ENCODE data around the gene DNM1. TPM values are rescaled to one million over a fixed set of nuclear protein-coding genes. Genes with fewer than 3 reads are reported as not detected.

The DNM1 gene
- total RNA-seq, 1 donor: 3.6 TPM

DNA sequence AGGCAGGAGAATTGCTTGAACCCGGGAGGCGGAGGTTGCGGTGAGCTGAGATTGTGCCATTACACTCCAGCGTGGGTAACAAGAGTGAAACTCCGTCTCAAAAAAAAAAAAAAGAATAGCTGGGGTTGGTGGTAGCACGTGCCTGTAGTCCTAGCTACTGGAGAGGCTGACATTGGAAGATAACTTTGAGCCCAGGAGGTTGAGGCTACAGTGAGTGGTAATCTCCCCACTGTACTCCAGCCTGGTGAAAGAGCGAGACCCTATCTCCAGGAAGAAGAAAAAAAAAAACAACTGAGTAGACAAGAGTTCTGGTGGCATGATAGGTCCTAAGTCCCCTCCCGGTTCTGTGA lies 46.4 kb downstream of the DNM1 start:
- Histone ChIP-seq H3K36me3 (ENCODE audit: insufficient read depth, low read length) (no peaks in the 10 kb centered on the region), H3K4me3 (ENCODE audit: insufficient read depth, low read length) (no peak overlapping the region), H3K27ac (ENCODE audit: low read depth, low read length) (no peak overlapping the region), H3K9me3 (ENCODE audit: low read depth, low read length) (no peaks in the 10 kb centered on the region), H3K79me2 (ENCODE audit: insufficient read depth, low read length) (no peaks in the 10 kb centered on the region), H4K20me1 (ENCODE audit: insufficient read depth, low read length) (no peaks in the 10 kb centered on the region), H3K4me2 (ENCODE audit: insufficient read depth, low read length) (no peak overlapping the region), H3K4me1 (ENCODE audit: insufficient read depth, low read length) (peaks cover 9% of the 10 kb centered on the region), H3K27me3 (ENCODE audit: insufficient read depth, low read length) (no peaks in the 10 kb centered on the region), H2AFZ (ENCODE audit: low read length) (no peak overlapping the region)
- TF ChIP-seq, protein P1, sequence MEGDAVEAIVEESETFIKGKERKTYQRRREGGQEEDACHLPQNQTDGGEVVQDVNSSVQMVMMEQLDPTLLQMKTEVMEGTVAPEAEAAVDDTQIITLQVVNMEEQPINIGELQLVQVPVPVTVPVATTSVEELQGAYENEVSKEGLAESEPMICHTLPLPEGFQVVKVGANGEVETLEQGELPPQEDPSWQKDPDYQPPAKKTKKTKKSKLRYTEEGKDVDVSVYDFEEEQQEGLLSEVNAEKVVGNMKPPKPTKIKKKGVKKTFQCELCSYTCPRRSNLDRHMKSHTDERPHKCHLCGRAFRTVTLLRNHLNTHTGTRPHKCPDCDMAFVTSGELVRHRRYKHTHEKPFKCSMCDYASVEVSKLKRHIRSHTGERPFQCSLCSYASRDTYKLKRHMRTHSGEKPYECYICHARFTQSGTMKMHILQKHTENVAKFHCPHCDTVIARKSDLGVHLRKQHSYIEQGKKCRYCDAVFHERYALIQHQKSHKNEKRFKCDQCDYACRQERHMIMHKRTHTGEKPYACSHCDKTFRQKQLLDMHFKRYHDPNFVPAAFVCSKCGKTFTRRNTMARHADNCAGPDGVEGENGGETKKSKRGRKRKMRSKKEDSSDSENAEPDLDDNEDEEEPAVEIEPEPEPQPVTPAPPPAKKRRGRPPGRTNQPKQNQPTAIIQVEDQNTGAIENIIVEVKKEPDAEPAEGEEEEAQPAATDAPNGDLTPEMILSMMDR (IDR thresholded peaks at IDR 0.05; ENCODE audit: extremely low read depth, low read depth, low read length): no peak
- no peak for DNase-seq (ENCODE audit: insufficient read length, low spot score, missing footprints)

DNA sequence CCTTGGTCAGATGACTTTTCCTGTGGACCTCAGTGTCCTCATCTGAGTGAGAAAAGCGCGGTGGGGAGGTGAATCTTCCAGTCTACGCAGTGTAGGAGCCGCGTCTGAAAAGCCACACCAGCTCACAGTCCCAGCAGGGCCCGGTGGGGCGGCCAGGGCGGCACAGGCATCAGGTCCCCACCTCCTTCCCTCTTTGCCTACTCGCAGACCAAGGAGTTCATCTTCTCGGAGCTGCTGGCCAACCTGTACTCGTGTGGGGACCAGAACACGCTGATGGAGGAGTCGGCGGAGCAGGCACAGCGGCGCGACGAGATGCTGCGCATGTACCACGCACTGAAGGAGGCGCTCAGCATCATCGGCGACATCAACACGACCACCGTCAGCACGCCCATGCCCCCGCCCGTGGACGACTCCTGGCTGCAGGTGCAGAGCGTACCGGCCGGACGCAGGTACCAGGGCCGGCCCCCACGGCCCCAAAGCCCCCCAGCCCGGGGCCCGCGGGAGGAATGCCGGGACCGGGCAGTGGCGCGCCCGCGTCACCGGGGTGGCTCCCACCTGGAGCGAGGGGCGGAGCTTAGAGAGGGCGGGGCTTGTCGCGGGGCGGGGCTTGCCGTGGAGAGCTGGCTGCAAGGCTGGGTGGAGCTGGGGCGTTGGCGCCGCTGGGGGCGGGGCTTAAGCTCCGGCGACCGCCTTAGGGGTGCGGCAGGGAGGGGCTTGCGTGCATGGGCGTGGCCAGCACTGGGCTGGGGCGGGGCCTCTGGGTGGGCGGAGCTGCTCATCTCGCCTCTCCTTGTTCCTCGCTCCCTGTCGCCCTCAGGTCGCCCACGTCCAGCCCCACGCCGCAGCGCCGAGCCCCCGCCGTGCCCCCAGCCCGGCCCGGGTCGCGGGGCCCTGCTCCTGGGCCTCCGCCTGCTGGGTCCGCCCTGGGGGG lies 47.0 kb downstream of the DNM1 start:
- peak; percentile 97 for DNase-seq (ENCODE audit: insufficient read length, low spot score, missing footprints)
- H3K36me3 ChIP-seq (ENCODE audit: insufficient read depth, low read length): no peaks in the 10 kb centered on the region
- H3K79me2 ChIP-seq (ENCODE audit: insufficient read depth, low read length): no peaks in the 10 kb centered on the region
- H3K27me3 ChIP-seq (ENCODE audit: insufficient read depth, low read length): no peaks in the 10 kb centered on the region
- H2AFZ ChIP-seq (ENCODE audit: low read length): no peak overlapping the region
- no peak overlapping the region for H3K4me2 ChIP-seq (ENCODE audit: insufficient read depth, low read length)
- H3K4me3 ChIP-seq (ENCODE audit: insufficient read depth, low read length): peak overlapping the region; percentile 13
- no peak overlapping the region for H3K27ac ChIP-seq (ENCODE audit: low read depth, low read length)
- TF ChIP-seq, protein P1 (IDR thresholded peaks at IDR 0.05; ENCODE audit: extremely low read depth, low read depth, low read length): no peak
- peaks cover 7% of the 10 kb centered on the region for H3K4me1 ChIP-seq (ENCODE audit: insufficient read depth, low read length)
- no peaks in the 10 kb centered on the region for H3K9me3 ChIP-seq (ENCODE audit: low read depth, low read length)
- H4K20me1 ChIP-seq (ENCODE audit: insufficient read depth, low read length): no peaks in the 10 kb centered on the region

GRCh38 chr9:128250839-128251731 lies 47.9 kb downstream of the DNM1 start:
- H2AFZ ChIP-seq (ENCODE audit: low read length): no peak overlapping the region
- TF ChIP-seq, protein P1 (IDR thresholded peaks at IDR 0.05; ENCODE audit: extremely low read depth, low read depth, low read length): no peak
- no peaks in the 10 kb centered on the region for H3K27me3 ChIP-seq (ENCODE audit: insufficient read depth, low read length)
- peaks cover 7% of the 10 kb centered on the region for H3K36me3 ChIP-seq (ENCODE audit: insufficient read depth, low read length)
- no peak overlapping the region for H3K4me2 ChIP-seq (ENCODE audit: insufficient read depth, low read length)
- H3K4me1 ChIP-seq (ENCODE audit: insufficient read depth, low read length): no peaks in the 10 kb centered on the region
- H3K79me2 ChIP-seq (ENCODE audit: insufficient read depth, low read length): no peaks in the 10 kb centered on the region
- peak; percentile 42 for DNase-seq (ENCODE audit: insufficient read length, low spot score, missing footprints)
- H3K4me3 ChIP-seq (ENCODE audit: insufficient read depth, low read length): peak overlapping the region; percentile 13
- H4K20me1 ChIP-seq (ENCODE audit: insufficient read depth, low read length): peaks cover 7% of the 10 kb centered on the region
- H3K9me3 ChIP-seq (ENCODE audit: low read depth, low read length): no peaks in the 10 kb centered on the region
- no peak overlapping the region for H3K27ac ChIP-seq (ENCODE audit: low read depth, low read length)

- TF ChIP-seq, protein P1 (IDR thresholded peaks at IDR 0.05; ENCODE audit: extremely low read depth, low read depth, low read length): no peak
- H3K36me3 ChIP-seq (ENCODE audit: insufficient read depth, low read length): peaks cover 12% of the 10 kb centered on the region
- H3K79me2 ChIP-seq (ENCODE audit: insufficient read depth, low read length): no peaks in the 10 kb centered on the region
- H3K4me3 ChIP-seq (ENCODE audit: insufficient read depth, low read length): no peak overlapping the region
- peaks cover 9% of the 10 kb centered on the region for H4K20me1 ChIP-seq (ENCODE audit: insufficient read depth, low read length)
- peak; percentile 82 for DNase-seq (ENCODE audit: insufficient read length, low spot score, missing footprints)
- H3K27ac ChIP-seq (ENCODE audit: low read depth, low read length): no peak overlapping the region
- no peaks in the 10 kb centered on the region for H3K4me1 ChIP-seq (ENCODE audit: insufficient read depth, low read length)
- H2AFZ ChIP-seq (ENCODE audit: low read length): no peak overlapping the region
- H3K4me2 ChIP-seq (ENCODE audit: insufficient read depth, low read length): no peak overlapping the region
- H3K27me3 ChIP-seq (ENCODE audit: insufficient read depth, low read length): no peaks in the 10 kb centered on the region
- no peaks in the 10 kb centered on the region for H3K9me3 ChIP-seq (ENCODE audit: low read depth, low read length)
Measured at GRCh38 chr9:128251732-128252100, 48.5 kb downstream of the DNM1 start.
